Mesenteric fat pad (tissue), 1 donor: ENCODE results near the gene E4F1. TPM values are rescaled to one million over a fixed set of nuclear protein-coding genes. Genes with fewer than 3 reads are reported as not detected.
"Not testable (repeated sequence)": the region's sequence is repeated elsewhere in the genome, so short reads cannot be mapped to it uniquely, and the experiment has no call there.

Source experiments
- DNase-seq: peaks from one replicate; pipeline ENCODE4 v3.0.0-alpha.2; 2020; ENCODE audit warnings: low spot score
- total RNA-seq: library from RNA; stranded (reverse); fragmentation: NEBNext Ultra II Directional; extraction: Animal tissue kit (Norgen Biotek cat#: 25700); gene quantifications from one replicate; pipeline ENCODE4 v1.2.1, GENCODE V29; 2021
- donor health status: DM: yes; HTN: yes; CAD: no.

The E4F1 gene
- total RNA-seq, 1 donor from 2014 or later = 15.1 TPM

DNA sequence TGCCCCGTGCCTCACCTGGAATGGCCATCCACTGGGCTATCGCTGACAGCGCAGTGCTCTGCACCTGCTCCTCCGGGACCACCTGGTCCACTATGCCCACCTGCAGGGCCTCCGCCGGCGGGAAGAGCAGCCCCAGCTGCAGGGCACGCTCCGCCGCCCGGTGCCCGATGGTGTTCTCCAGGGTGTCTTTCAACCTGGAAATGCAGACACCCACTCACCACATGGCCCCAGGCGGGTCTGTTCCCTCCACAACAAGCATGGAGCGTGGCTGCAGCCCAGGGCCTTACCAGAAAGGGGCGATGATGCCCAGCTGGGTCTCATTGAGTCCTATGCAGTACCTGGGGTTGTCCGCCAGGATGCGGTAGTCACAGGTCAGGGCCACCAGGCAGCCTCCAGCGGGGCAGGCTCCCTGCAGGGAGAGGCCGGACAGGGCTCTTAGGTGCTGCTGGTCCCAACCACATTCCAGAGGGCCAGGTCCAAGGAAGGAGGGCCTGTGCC is 19.7 kb downstream of the E4F1 start:
- DNase-seq = no peak

- DNase-seq = no peak
Measured at GRCh38 chr16:2243781-2244180, 20.4 kb downstream of the E4F1 start.

DNA sequence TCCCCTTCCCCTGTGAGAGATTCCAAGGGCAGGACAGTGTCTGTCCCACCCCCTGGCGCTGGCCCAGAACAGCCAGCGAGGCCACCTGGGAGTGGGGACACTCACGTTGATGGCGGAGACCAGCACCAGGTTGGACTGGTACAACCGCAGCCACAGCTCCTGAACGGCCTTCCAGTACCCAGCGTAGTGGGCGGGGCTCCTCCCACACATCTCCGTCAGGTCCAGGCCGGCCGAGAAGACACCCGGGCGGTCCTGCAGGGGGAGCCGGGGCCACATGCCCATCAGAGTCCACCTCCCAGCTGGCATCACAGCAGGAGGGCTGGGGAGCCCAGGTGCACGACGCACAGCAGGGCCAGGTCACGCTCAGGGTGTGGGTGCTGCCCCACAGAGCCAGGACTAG is 20.9 kb downstream of the E4F1 start:
- DNase-seq = no peak

GRCh38 chr16:2244926-2245795 is 21.8 kb downstream of the E4F1 start:
- DNase-seq = no peak

GRCh38 chr16:2246301-2246885 is 23.0 kb downstream of the E4F1 start:
- no peak for DNase-seq

- no peak for DNase-seq
Measured at GRCh38 chr16:2250652-2251295, 27.4 kb downstream of the E4F1 start.

DNA sequence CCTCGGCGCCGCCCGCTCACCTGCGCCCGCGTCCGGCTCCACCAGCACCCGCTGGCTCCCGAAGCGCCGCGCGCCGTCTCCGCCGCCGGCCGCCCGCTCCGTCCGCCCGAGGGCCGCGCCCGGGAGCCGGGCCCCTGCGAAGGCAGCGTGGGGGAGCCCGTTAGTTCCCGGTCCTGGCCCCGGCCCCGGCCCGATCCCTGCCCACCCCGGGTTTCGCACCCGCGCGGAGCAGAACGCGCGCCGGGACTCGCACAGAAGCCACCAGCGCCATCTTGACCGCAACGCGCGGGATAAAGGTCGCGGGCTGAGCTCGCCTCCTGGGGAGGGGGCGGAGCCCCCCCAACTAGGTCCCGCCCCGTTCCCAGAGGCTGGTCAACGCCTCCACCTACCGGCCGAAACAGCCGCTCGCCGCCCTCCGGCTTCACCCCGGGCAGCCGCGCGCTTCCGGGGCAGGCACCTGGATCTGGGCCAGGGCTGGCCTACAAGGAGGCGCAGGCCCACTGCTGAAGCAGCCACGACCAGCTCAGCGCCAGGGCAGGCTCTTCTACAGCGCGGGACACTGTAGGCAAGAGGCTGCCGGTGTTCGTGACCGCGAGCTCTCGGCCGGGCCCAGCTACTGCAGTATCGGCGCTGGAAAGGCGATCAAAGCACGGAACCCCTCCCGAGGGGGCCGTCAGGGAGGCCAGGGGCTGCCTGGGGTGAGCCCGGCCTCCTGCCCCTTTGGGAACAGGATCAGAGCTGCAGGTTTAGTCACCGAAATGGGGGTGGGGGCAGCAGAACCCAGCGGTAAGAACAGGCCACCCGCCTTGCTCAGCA is 28.1 kb downstream of the E4F1 start, which contains the start of gene ECI1:
TSS of gene ECI1 (minus strand) at position 292 of the 816 bp plus-strand sequence. CDS start at position 271, 21 bp downstream.
- DNase-seq = peak; percentile 99

DNA sequence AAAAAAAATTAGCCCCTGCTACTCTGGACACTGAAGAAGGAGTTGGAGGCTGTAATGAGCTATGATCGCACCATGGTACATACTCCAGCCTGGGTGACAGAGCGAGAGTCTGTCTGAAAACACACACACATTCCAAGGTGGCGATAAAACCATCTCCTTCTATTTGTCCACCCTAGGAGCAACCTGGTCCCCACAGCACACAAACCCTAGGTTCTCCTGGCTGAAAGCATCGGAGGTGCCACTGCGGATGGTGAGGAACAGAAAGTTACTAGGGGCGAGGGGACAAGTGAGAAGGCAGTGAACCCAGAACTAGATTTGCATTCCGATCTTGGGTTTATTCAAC is 29.4 kb downstream of the E4F1 start:
- DNase-seq = no peak

DNA sequence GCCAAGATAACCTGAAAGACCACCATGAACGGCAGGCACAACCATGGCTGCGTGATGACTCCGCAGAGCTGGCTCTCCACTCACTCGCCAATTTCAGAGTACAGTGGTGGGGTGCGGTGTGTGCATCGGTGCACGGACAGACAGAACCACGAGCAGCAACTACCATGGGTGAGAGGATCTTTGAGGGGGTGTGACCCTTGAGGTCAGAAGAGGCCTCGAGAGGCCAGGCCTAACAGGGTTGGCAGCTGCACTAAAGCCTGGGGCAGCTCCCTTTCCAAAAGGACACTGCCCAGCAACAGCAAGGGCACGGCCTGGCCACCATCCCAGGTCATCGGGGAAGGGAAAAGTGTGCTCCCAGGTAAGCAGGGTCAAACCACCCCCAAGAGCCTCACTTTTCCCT is 29.9 kb downstream of the E4F1 start:
- no peak for DNase-seq

DNA sequence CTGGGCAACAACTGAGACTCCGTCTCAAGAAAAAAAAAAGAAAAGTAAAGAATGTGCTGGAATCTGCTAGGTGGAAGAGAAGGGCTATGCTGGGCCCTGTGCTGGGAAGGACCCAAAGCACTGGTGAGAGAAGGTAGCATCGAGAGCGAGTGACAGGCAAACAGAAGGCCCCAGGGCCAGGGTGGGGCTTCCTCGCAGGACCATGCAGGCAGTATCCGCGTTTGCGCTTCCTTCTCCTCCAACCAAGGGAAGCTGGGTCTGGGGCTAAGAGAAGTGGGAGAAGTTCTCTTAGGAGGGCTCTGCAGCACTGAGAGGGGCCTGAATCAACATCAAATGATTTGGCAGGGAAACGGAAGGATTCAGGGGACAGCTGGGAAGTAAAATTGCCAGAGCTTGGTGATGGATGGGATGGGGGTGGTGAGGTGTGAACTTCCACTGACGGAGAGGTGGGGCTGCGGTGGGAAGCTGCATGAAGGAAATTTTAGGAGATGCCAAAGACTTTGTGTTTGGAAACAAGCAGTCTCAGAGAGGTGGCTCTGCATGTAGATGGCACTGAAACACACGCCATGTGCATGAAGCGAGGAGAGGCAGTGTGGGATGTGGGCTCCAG is 33.2 kb downstream of the E4F1 start:
- no peak for DNase-seq

- DNase-seq = no peak
Measured at GRCh38 chr16:2257726-2258125, 34.3 kb downstream of the E4F1 start.

- DNase-seq = not testable (repeated sequence)
Measured at GRCh38 chr16:2258530-2258929, 35.1 kb downstream of the E4F1 start.

DNA sequence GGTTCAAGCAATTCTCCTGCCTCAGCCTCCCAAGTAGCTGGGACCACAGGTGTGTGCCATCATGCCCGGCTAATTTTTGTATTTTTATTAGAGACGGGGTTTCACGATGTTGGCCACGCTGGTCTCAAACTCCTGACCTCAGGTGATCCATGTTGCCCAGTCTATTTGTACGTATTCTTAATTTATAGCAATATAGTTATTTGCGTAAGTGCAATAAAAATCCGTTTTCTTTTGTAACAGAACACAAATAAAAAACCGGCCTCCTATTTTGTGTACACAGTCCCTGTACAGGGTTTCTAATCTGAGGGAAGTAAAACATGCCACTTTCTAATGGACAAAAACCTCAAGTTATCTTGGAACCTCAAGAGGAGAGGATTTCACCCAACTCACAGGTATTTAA is 36.9 kb downstream of the E4F1 start:
- no peak for DNase-seq

DNA sequence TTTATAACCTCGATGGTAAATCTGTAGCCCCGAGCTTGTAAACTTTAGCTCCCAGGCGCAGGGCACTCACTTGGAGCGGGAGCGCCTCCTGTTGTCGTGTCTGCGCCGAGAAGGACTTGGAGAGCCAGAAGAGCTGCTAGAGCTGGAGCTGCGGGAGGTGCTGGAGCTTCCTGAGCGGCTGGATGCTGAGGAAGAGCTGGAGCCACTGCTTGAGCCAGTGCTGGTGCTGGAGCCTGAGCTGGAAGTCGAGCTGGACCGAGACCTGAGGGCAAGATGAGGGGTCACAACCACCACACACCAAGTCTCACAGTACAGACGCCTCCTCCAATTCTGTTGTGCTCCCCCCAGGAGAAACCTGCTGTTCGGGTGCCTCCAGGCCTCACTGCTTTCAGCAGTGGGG is 39.6 kb downstream of the E4F1 start:
- not testable (repeated sequence) for DNase-seq

DNA sequence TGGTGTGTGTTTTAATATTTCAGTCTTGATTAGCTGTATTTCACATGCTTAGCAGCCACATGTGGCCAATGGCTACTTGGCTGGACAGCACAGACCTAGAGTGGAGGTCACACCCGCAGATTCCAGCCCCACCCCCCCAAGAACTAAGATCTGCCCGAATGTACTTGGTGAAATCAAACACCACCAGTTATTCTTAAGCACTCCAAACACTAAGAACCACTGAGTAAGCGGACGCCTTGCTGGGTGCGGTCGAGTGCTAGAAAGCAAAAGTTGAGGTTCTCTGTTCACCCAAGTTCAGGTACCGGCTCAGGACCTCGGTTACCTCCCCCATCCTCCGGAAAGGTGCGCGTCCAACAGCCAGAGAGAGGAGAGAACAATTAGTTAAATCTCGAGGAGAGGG is 43.5 kb downstream of the E4F1 start:
- not testable (repeated sequence) for DNase-seq

- not testable (repeated sequence) for DNase-seq
Measured at GRCh38 chr16:2267505-2267912, 44.1 kb downstream of the E4F1 start.

- DNase-seq = peak; percentile 99
Measured at GRCh38 chr16:2267913-2268666, 44.7 kb downstream of the E4F1 start, which contains the start of gene RNPS1. Gene RNPS1, minus strand, starts transcription at chr16:2268126. Its CDS starts 3,483 bp downstream, at chr16:2264643.

GRCh38 chr16:2270070-2270462 is 46.7 kb downstream of the E4F1 start:
- no peak for DNase-seq

GRCh38 chr16:2270588-2271470 is 47.4 kb downstream of the E4F1 start:
- no peak for DNase-seq
